GM21360 (cell line): ENCODE measurements around the gene SYT15B.
"Not testable (repeated sequence)": the region's sequence is repeated elsewhere in the genome, so short reads cannot be mapped to it uniquely, and the experiment has no call there.

Source experiments
- ATAC-seq: cut with Tn5 transposase; IDR thresholded peaks from one replicate; pipeline ENCODE4 v1.9.1; 2021; ENCODE audit warnings: mild to moderate bottlenecking, moderate library complexity; ENCODE audit not compliant: unreplicated experiment

SYT15B gene

GRCh38 chr10:47730911-47731310 lies 32.5 kb downstream of the SYT15B start:
- ATAC-seq = not testable (repeated sequence)

GRCh38 chr10:47725740-47726139 lies 37.7 kb downstream of the SYT15B start:
- not testable (repeated sequence) for ATAC-seq

- ATAC-seq = not testable (repeated sequence)
Observed at GRCh38 chr10:47725047-47725446, 38.3 kb downstream of the SYT15B start.

GRCh38 chr10:47724119-47724518 lies 39.3 kb downstream of the SYT15B start:
- ATAC-seq = not testable (repeated sequence)

GRCh38 chr10:47723362-47723761 lies 40.0 kb downstream of the SYT15B start:
- ATAC-seq = not testable (repeated sequence)

GRCh38 chr10:47717011-47717769 lies 46.2 kb downstream of the SYT15B start:
- not testable (repeated sequence) for ATAC-seq
